ENCODE results near the gene NRGN.

GRCh38 chr11:124753624-124754023 lies 13.9 kb downstream of the NRGN start:
- TF ChIP-seq CTCF (conservative IDR thresholded peaks at IDR 0.05; ENCODE audit: low read depth, low read length): no peak
- TF ChIP-seq EZH2phosphoT487 (IDR thresholded peaks at IDR 0.05; ENCODE audit: borderline replicate concordance, low read length): no peak
- TF ChIP-seq EZH2 (IDR thresholded peaks at IDR 0.05; ENCODE audit: low read length, unreplicated experiment): no peak

Data from PC-3 (cell line).